Stimulated activated CD4-positive, alpha-beta T cell treated with anti-CD3 and anti-CD28 coated beads, Interleukin-1b, Interleukin-23, amount 100 ng/mL, for 4 hours (primary cell): ENCODE results near the gene PSAT1.

ENCODE experiments used
- DNase-seq, 2 donors: peaks; one replicate each; pipeline ENCODE4 v3.0.0-alpha.2; 2020; ENCODE audit warnings: low read depth in 2 of 2

The PSAT1 gene

DNA sequence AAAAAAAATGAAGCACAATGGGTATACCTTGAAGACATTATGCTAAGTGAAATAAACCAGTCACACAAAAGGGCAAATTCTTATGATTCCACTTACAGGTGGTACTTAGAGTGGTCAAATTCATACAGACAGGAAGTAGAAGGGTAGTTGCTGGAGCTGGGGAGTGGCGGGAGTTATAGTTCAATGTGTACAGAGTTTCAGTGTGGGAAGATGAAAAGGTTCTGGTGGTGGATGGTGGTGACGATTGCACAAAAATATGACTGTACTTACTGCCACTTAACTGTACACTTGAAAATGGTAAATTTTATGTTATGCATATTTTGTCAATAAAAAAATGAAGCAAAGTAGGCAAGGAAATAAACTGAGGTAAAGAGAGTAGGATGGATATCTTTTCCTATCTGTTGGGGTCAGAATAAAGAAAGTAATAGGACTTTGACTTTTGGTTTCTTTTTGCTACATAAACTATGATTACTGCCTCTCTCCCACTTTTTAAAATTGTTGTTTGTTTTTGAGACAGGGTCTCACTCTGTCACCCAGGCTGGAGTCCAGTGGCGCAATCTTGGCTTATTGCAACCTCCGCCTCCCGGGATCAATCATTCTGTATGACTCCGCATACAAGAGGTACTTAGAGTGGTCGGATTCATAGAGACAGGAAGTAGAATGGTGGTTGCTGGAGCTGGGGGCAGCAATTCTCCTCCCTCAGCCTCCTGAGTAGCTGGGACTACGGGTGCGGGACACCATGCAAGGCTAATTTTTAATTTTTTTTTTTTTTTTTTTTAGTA, 4.0 kb upstream of the PSAT1 start:
- DNase-seq: no peak

DNA sequence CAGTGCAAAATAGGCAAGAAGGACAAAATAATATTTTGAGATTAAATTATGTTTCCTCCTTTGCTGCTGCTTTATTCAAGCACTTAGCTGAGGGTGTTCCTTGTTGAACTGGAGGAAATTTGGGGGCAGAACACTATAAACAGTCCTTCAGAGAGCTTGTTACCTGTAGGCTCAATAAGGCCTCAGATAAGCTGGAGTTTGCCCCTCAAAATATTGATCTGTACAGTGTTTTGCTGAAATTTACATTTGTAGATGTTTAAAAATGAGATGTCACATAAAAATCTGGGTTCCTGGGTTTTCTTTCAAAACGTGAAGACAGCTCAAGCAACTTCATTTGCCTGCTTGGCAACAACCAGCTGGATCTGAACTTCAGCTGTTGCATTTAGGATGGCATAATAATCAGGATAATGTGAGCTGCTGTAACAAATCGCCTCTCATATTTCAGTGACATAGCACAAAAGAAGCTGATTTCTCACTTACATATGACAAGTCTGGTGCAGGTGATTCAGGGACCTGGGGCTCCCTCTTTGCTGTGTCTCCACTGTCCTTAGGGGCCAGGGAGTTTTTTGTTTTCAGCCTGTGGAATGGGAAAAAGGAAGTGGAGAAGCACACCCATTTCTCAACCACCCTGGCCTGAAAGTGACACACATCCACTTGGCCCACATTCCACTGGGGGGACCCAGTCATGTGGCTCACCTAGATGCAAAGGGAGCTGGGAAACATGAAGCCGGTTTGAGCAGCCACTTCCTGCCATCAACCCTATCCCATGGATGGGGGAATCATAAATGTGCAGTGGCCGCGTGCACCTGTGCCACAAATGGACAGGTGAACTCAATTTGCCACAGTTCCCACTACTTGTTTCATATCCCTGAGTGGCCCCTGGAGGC, 2.4 kb upstream of the PSAT1 start:
- no peak for DNase-seq

DNA sequence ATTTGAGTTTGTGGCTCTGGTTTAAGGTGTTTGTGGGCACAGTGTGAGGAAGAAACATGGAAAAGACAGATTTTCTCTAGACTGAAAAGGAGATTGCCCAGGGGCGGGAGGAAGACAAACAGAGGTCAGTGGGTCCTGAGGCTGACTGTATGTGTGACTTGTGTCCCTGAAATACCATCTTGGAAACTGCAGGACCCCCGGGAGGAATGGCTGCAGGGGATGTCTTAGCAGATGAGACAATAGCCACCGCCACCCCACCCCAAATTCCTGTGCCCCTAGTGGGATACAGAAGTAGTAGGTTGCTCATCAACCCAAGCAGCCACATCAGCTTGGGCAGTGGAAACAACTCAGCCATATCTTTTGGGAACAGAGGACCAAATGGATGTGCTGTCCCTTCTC, 1.7 kb upstream of the PSAT1 start:
- DNase-seq: no peak

GRCh38 chr9:78295731-78296130, 1.2 kb upstream of the PSAT1 start:
- no peak for DNase-seq

- DNase-seq: peak in 1 of 2 donors; percentile 5
Observed at GRCh38 chr9:78296201-78296892, 578 bp upstream of the PSAT1 start.

- no peak for DNase-seq
Observed at GRCh38 chr9:78297672-78297961, 692 bp downstream of the PSAT1 start.

- DNase-seq: peak in 1 of 2 donors; percentile 20
Observed at GRCh38 chr9:78298046-78298765, 1.3 kb downstream of the PSAT1 start.

DNA sequence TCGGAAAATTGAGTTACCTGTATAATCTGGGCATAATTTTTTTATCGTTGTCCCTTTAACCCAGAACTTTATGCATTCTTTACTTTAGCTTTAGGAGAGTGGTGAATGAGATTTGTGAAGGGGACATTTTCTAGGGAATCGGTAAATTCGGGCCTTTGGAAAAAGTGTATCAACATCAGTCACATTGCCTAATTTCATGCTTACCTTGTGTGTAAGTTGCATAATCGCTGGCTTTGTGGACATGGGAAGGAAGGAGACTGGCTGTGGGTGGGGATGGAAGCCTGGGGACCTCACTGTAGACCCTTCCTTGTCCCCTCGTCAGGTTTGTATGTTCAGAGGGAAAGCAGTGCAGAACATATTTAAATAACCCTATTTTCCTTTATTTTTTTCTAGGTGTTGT, 3.3 kb downstream of the PSAT1 start:
- no peak for DNase-seq

DNA sequence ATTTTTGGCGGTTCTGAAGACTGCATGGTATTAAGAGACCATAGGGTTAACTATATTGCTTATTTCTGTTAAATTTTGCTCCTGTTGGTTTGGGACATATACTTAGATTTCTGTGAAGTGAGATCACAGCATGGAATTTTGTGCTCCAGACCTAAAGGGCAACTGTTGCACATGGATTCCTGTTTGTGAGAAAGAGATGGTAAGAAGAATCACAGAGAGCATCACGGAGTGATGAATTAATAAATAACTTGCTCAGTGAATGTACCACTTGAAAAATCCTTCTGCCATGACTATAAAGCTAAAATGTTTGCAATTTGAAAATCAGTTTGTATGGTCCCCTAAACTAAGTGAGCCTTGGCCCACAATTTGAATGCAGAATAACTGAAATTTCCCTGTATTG, 4.5 kb downstream of the PSAT1 start:
- no peak for DNase-seq

GRCh38 chr9:78303377-78304062, 6.6 kb downstream of the PSAT1 start:
- DNase-seq: no peak

DNA sequence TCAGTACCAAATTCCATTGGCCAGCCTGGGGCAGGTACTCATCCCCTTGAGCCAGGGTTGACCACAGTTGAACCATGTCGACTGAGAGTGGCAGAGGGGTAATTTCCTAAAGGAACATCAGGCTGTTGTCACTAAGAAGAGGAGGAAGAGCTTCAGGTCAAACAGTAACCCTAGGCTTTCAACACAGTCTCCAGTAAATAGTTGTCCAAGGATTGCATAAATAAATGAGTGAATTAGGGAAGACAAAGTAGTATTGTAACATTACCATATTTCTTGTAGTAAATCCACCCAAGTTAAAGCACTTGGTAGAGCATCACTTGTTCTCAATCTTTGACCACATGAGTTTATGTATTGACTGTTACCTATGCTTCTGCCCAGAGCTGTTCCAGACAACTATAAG, 7.4 kb downstream of the PSAT1 start:
- no peak for DNase-seq

- DNase-seq: no peak
Observed at GRCh38 chr9:78306222-78307076, 9.5 kb downstream of the PSAT1 start.

- DNase-seq: no peak
Observed at GRCh38 chr9:78307360-78307759, 10.4 kb downstream of the PSAT1 start.

GRCh38 chr9:78309066-78309465, 12.1 kb downstream of the PSAT1 start:
- DNase-seq: no peak

DNA sequence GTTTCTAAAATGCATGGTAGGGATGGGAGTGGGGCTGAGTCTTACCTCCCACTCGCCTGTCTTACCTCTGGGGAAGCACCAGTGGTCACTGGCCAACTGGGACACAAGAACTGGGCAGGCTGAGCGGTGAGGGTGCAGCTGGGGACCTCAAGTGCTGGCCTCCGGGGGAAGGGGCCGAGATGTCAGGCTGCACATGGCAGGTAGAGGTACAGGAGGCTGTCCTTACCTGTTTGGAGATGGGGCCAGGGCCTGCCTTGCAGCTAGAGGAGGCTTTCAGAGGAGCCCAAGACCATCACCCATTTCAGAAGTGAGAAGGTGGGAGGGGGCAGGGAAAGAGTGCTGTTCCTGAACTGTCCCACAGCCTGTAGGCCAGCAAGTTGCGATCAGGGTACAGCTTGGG, 14.2 kb downstream of the PSAT1 start:
- no peak for DNase-seq

DNA sequence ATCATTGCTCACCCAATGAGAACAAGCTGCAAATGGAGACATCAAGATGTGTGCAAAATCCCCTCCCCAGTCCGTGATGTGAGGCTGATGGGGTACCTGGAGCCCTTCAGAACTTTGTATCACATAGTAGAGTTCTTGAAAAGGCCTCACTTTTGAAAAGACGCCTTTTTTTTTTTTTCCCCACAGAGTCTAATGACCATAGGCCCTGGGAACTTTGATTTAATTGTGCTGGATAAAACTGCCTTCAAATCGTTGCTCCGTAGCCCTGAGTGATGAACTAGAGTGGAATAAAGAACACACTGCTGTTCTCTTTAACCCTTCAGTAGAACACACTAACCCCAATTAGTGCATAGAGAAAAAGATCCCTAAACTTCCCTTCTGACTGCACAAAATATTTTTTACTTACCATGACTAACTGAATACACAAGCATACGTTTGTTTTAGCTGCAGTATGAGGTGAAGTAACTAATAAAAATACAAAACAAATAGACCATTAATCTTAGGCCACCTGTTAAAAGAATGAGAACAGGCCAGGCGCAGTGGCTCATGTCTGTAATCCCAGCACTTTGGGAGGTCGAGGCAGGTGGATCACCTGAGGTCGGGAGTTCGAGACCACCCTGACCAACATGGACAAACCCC, 15.1 kb downstream of the PSAT1 start:
- DNase-seq: no peak

DNA sequence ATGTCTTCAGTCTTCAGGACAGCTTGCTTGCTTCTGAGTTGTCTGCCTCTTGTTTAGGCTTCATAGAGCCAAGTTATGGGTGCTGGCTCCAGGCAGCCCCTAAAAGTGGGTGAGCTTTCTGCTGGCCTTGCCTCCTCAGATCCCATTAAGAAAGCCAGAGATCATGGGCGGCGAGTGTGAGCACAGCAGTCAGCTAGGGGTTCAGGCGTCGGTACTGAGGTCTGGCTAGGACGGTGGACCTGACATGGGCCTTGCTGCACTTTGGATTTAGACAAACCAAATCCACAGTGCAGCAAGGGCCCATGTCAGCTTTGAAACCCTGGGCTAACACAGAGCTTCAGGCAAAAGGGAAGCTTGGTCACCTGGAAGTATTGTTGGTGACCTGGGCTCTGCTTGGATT, 17.6 kb downstream of the PSAT1 start:
- no peak for DNase-seq

- no peak for DNase-seq
Observed at GRCh38 chr9:78314953-78315870, 18.3 kb downstream of the PSAT1 start.
